PC-3 (cell line): ENCODE results near the gene SH3PXD2A. TPM values are rescaled to one million over a fixed set of nuclear protein-coding genes. Genes with fewer than 3 reads are reported as not detected.

Experiments
- ATAC-seq: fragments of 200-7000 bp; cut with Tn5 transposase; 2 replicates; pipeline ENCODE4 v1.9.1; 2020; ENCODE audit warnings: mild to moderate bottlenecking, moderate library complexity
- BruUV-seq: library from RNA; stranded (reverse); fragments of 400-500 nt; replicated peaks from 2 replicates; lab custom pipeline; 2021; lab: Mats Ljungman, UMichigan
- CTCF ChIA-PET: fragments of 300-600 bp; sonication (Branson Sonifier 250); formaldehyde crosslinking; loops from one replicate; lab custom pipeline; 2022; ENCODE audit warnings: antibody characterized with exemption; lab: Charles Lee
- POLR2A ChIA-PET: fragments of 300-600 bp; sonication (Branson Sonifier 250); formaldehyde crosslinking; loops from one replicate; lab custom pipeline; 2022; ENCODE audit warnings: antibody characterized with exemption; ENCODE audit not compliant: unreplicated experiment; lab: Charles Lee
- DNase-seq: peaks from one replicate; pipeline ENCODE4 v3.0.0-alpha.2; 2015
- H2AFZ ChIP-seq: fragments of 300-600 bp; sonication (generic); 2 replicates; pipeline ENCODE4 v1.6.0; 2016; ENCODE audit warnings: antibody characterized with exemption, low read length
- H3F3A ChIP-seq: fragments of 300-600 bp; sonication (generic); one replicate; pipeline ENCODE4 v1.6.0; 2017; ENCODE audit warnings: antibody characterized with exemption, low read length, control low read depth, mild to moderate bottlenecking; ENCODE audit not compliant: unreplicated experiment
- H3K27ac ChIP-seq: fragments of 300-600 bp; sonication (generic); 2 replicates; pipeline ENCODE4 v1.5.1; 2016; ENCODE audit warnings: mild to moderate bottlenecking, low read length
- H3K27me3 ChIP-seq: fragments of 300-600 bp; sonication (generic); 2 replicates; pipeline ENCODE4 v1.6.1; 2016; ENCODE audit warnings: low read length, mixed read lengths
- H3K36me3 ChIP-seq: fragments of 300-600 bp; sonication (generic); 2 replicates; pipeline ENCODE4 v1.6.1; 2016; ENCODE audit warnings: low read depth, mixed run types, low read length, mixed read lengths
- H3K4me1 ChIP-seq: fragments of 300-600 bp; sonication (generic); 2 replicates; pipeline ENCODE4 v1.5.1; 2016; ENCODE audit warnings: low read length; ENCODE audit not compliant: insufficient read depth
- H3K4me2 ChIP-seq: fragments of 300-600 bp; sonication (generic); 2 replicates; pipeline ENCODE4 v1.6.0; 2016; ENCODE audit warnings: low read length
- H3K4me3 ChIP-seq: fragments of 300-600 bp; sonication (generic); 2 replicates; pipeline ENCODE4 v1.5.1; 2016; ENCODE audit warnings: mild to moderate bottlenecking, low read length, mixed read lengths
- H3K79me2 ChIP-seq: fragments of 300-600 bp; sonication (generic); 2 replicates; pipeline ENCODE4 v1.6.1; 2017; ENCODE audit warnings: low read length, mixed read lengths
- H3K9ac ChIP-seq: fragments of 300-600 bp; sonication (generic); 2 replicates; pipeline ENCODE4 v1.6.0; 2016; ENCODE audit warnings: mild to moderate bottlenecking, low read length
- H3K9me2 ChIP-seq: fragments of 300-600 bp; sonication (generic); replicated peaks from 2 replicates; pipeline ENCODE4 v1.6.1; 2016; ENCODE audit warnings: mixed run types, low read length, mixed read lengths
- H3K9me3 ChIP-seq: fragments of 300-600 bp; sonication (generic); 2 replicates; pipeline ENCODE4 v1.6.1; 2016; ENCODE audit warnings: low read length, mixed read lengths
- H4K20me1 ChIP-seq: fragments of 300-600 bp; sonication (generic); 2 replicates; pipeline ENCODE4 v1.6.1; 2016; ENCODE audit warnings: low read length, mixed read lengths
- EZH2 ChIP-seq: fragments of 300-600 bp; sonication (generic); IDR thresholded peaks from one replicate; pipeline ENCODE4 v1.6.1; 2017; ENCODE audit warnings: antibody characterized with exemption, mild to moderate bottlenecking, low read length; ENCODE audit not compliant: unreplicated experiment
- EZH2phosphoT487 ChIP-seq: fragments of 300-600 bp; sonication (generic); IDR thresholded peaks from 2 replicates; pipeline ENCODE4 v1.6.1; 2018; ENCODE audit warnings: mild to moderate bottlenecking, antibody characterized with exemption, low read length, borderline replicate concordance
- intact Hi-C: fragments of 100-400 bp; cut with micrococcal nuclease; formaldehyde crosslinking; loops from 2 replicates; pipeline ENCODE4 v1.9.0; 2023
- total RNA-seq: library from RNA; depleted of rRNA; stranded (reverse); fragments of >200 nt; gene quantifications from 2 replicates; pipeline ENCODE4 v1.2.3, GENCODE V29; 2014
- TF ChIP-seq, protein P1 (sequence below): fragments of 300-600 bp; sonication (generic); conservative IDR thresholded peaks from 2 replicates; pipeline ENCODE4 v1.5.1; 2017; ENCODE audit warnings: antibody characterized with exemption, low read depth, mild to moderate bottlenecking, low read length

SH3PXD2A gene
- total RNA-seq, 1 experiment from 2014 or later = 3.4 TPM

DNA sequence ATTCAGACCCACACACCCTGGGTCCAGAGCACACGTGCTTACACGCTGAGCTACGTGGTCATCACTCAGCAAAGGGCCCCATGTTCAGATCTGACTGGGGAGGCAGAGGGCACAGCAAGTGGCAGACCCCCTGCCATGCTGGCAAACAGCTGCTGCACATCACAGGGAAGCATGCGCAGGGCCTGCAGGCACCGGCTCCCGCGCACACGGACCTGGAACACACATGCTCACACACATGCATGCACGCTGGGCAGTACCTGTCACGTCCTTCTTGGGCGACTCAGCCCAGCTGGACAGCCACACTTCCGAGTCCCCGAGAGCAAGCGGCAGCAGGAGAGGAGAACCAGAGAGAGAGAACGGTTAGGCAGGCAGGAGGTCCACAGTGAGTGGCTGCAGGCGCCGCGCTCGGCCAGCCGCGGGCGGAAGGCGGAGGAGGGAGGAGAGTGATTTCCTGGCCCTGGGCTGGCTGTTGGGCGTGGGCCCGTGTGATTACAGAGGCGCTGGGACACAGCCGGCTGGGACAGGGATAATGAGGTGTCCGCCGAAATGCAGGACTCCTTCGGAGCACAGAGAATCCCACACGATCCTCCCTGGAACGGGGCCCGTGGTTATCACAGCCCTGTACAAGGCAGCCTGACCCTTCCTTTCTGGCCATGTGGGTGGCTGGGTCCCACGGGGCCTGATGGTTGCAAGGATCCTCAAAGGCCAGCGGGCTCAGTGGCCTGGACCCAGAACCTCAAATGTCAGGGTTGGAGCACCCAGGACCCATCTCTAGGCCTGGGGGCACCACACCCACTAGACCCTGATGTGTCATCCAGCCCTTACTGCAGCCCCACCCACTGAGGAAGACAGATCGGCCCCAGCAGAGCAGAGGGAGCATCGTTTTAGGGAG is 186.8 kb downstream of the SH3PXD2A start:
- ChIA-PET POLR2A (no interaction called here), CTCF (no interaction called here)
- no peaks in the 10 kb centered on the region for H3K9me3 ChIP-seq
- no peak overlapping the region for H3K4me2 ChIP-seq
- no peaks in the 10 kb centered on the region for H3K9me2 ChIP-seq
- ATAC-seq (no peak), DNase-seq (no peak)
- no peak overlapping the region for H2AFZ ChIP-seq
- no peaks in the 10 kb centered on the region for H3F3A ChIP-seq
- BruUV-seq = no TSS peak
- no peak overlapping the region for H3K9ac ChIP-seq
- intact Hi-C loops = no loop called here
- H3K4me3 ChIP-seq = no peak overlapping the region
- H3K79me2 ChIP-seq = no peaks in the 10 kb centered on the region
- no peaks in the 10 kb centered on the region for H3K36me3 ChIP-seq
- TF ChIP-seq EZH2 (no peak), EZH2phosphoT487 (no peak)
- TF ChIP-seq, protein P1, sequence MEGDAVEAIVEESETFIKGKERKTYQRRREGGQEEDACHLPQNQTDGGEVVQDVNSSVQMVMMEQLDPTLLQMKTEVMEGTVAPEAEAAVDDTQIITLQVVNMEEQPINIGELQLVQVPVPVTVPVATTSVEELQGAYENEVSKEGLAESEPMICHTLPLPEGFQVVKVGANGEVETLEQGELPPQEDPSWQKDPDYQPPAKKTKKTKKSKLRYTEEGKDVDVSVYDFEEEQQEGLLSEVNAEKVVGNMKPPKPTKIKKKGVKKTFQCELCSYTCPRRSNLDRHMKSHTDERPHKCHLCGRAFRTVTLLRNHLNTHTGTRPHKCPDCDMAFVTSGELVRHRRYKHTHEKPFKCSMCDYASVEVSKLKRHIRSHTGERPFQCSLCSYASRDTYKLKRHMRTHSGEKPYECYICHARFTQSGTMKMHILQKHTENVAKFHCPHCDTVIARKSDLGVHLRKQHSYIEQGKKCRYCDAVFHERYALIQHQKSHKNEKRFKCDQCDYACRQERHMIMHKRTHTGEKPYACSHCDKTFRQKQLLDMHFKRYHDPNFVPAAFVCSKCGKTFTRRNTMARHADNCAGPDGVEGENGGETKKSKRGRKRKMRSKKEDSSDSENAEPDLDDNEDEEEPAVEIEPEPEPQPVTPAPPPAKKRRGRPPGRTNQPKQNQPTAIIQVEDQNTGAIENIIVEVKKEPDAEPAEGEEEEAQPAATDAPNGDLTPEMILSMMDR = no peak
- H3K4me1 ChIP-seq = no peaks in the 10 kb centered on the region
- H3K27me3 ChIP-seq = no peaks in the 10 kb centered on the region
- H4K20me1 ChIP-seq = no peaks in the 10 kb centered on the region
- no peak overlapping the region for H3K27ac ChIP-seq

GRCh38 chr10:103667356-103667755 is 188.0 kb downstream of the SH3PXD2A start:
- Histone ChIP-seq H2AFZ (no peak overlapping the region), H3K4me1 (no peaks in the 10 kb centered on the region), H3K4me2 (no peak overlapping the region), H3K79me2 (no peaks in the 10 kb centered on the region), H3K27me3 (no peaks in the 10 kb centered on the region), H3K9me2 (no peaks in the 10 kb centered on the region), H3K9me3 (no peaks in the 10 kb centered on the region), H3K9ac (no peak overlapping the region), H3K27ac (no peak overlapping the region), H3F3A (no peaks in the 10 kb centered on the region), H3K4me3 (no peak overlapping the region), H3K36me3 (no peaks in the 10 kb centered on the region), H4K20me1 (no peaks in the 10 kb centered on the region)
- TF ChIP-seq EZH2 = no peak
- TF ChIP-seq, protein P1 = no peak
- TF ChIP-seq EZH2phosphoT487 = no peak
- ChIA-PET POLR2A (no interaction called here), CTCF (no interaction called here)
- DNase-seq = no peak
- BruUV-seq = no TSS peak
- intact Hi-C loops = no loop called here
- no peak for ATAC-seq

- TF ChIP-seq, protein P1 = no peak
- no peak for TF ChIP-seq EZH2
- no peak for TF ChIP-seq EZH2phosphoT487
- Histone ChIP-seq H3K27me3 (no peaks in the 10 kb centered on the region), H3K79me2 (no peaks in the 10 kb centered on the region), H3K4me2 (no peak overlapping the region), H3K27ac (no peak overlapping the region), H3K9ac (no peak overlapping the region), H4K20me1 (no peaks in the 10 kb centered on the region), H3F3A (no peaks in the 10 kb centered on the region), H3K4me3 (no peak overlapping the region), H3K9me2 (no peaks in the 10 kb centered on the region), H3K36me3 (no peaks in the 10 kb centered on the region), H2AFZ (no peak overlapping the region), H3K9me3 (no peaks in the 10 kb centered on the region), H3K4me1 (no peaks in the 10 kb centered on the region)
- intact Hi-C loops = no loop called here
- ATAC-seq = no peak
- POLR2A ChIA-PET = no interaction called here
- CTCF ChIA-PET = no interaction called here
- no TSS peak for BruUV-seq
- DNase-seq = no peak
These were observed 188.6 kb downstream of the SH3PXD2A start for GRCh38 chr10:103666762-103667150.
